Measurements from ENCODE around the gene INTS1.

INTS1 gene

GRCh38 chr7:1473864-1474512, 30.2 kb downstream of the INTS1 start:
- TF ChIP-seq ZBTB7A (IDR thresholded peaks at IDR 0.05; ENCODE audit: low read depth) (no peak), TEAD4 (IDR thresholded peaks at IDR 0.05) (no peak), RAD21 (IDR thresholded peaks at IDR 0.05; ENCODE audit: low read depth) (peak; percentile 85), CREB1 (IDR thresholded peaks at IDR 0.05; ENCODE audit: low read depth) (no peak), TAF1 (IDR thresholded peaks at IDR 0.05; ENCODE audit: low read depth) (no peak), EP300 (IDR thresholded peaks at IDR 0.05; ENCODE audit: borderline replicate concordance) (no peak), TCF12 (IDR thresholded peaks at IDR 0.05; ENCODE audit: low read depth) (peak; percentile 68; the same call in 1 of the 2 replicates), NFIC (IDR thresholded peaks at IDR 0.05) (no peak), EGR1 (IDR thresholded peaks at IDR 0.05) (0 out of 2 replicates have a peak, but pooled peaks have one; percentile 9), CEBPB (IDR thresholded peaks at IDR 0.05) (no peak), FOXM1 (IDR thresholded peaks at IDR 0.05; ENCODE audit: borderline replicate concordance, low read depth) (no peak), USF1 (IDR thresholded peaks at IDR 0.05) (peak; percentile 89), YY1 (IDR thresholded peaks at IDR 0.05; ENCODE audit: low read depth) (no peak)
- TF ChIP-seq, protein P1, sequence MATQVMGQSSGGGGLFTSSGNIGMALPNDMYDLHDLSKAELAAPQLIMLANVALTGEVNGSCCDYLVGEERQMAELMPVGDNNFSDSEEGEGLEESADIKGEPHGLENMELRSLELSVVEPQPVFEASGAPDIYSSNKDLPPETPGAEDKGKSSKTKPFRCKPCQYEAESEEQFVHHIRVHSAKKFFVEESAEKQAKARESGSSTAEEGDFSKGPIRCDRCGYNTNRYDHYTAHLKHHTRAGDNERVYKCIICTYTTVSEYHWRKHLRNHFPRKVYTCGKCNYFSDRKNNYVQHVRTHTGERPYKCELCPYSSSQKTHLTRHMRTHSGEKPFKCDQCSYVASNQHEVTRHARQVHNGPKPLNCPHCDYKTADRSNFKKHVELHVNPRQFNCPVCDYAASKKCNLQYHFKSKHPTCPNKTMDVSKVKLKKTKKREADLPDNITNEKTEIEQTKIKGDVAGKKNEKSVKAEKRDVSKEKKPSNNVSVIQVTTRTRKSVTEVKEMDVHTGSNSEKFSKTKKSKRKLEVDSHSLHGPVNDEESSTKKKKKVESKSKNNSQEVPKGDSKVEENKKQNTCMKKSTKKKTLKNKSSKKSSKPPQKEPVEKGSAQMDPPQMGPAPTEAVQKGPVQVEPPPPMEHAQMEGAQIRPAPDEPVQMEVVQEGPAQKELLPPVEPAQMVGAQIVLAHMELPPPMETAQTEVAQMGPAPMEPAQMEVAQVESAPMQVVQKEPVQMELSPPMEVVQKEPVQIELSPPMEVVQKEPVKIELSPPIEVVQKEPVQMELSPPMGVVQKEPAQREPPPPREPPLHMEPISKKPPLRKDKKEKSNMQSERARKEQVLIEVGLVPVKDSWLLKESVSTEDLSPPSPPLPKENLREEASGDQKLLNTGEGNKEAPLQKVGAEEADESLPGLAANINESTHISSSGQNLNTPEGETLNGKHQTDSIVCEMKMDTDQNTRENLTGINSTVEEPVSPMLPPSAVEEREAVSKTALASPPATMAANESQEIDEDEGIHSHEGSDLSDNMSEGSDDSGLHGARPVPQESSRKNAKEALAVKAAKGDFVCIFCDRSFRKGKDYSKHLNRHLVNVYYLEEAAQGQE (IDR thresholded peaks at IDR 0.05; ENCODE audit: low read depth), result no peak
- TF ChIP-seq, protein P2, sequence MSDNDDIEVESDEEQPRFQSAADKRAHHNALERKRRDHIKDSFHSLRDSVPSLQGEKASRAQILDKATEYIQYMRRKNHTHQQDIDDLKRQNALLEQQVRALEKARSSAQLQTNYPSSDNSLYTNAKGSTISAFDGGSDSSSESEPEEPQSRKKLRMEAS (IDR thresholded peaks at IDR 0.05), result peak; percentile 99

- no peak for TF ChIP-seq FOXM1 (IDR thresholded peaks at IDR 0.05; ENCODE audit: borderline replicate concordance, low read depth)
- TF ChIP-seq, protein P2 (IDR thresholded peaks at IDR 0.05), result no peak
- TF ChIP-seq NFIC (IDR thresholded peaks at IDR 0.05), result no peak
- no peak for TF ChIP-seq EGR1 (IDR thresholded peaks at IDR 0.05)
- TF ChIP-seq EP300 (IDR thresholded peaks at IDR 0.05; ENCODE audit: borderline replicate concordance), result no peak
These were observed 33.3 kb downstream of the INTS1 start for GRCh38 chr7:1470901-1471300.

- no peak for TF ChIP-seq EGR1 (IDR thresholded peaks at IDR 0.05)
- TF ChIP-seq YY1 (IDR thresholded peaks at IDR 0.05; ENCODE audit: low read depth), result no peak
- TF ChIP-seq TEAD4 (IDR thresholded peaks at IDR 0.05), result no peak
- no peak for TF ChIP-seq CEBPB (IDR thresholded peaks at IDR 0.05)
- no peak for TF ChIP-seq ZBTB7A (IDR thresholded peaks at IDR 0.05; ENCODE audit: low read depth)
- TF ChIP-seq USF1 (IDR thresholded peaks at IDR 0.05), result no peak
- no peak for TF ChIP-seq CREB1 (IDR thresholded peaks at IDR 0.05; ENCODE audit: low read depth)
These were observed 35.4 kb downstream of the INTS1 start for GRCh38 chr7:1468643-1469298.

GRCh38 chr7:1468203-1468602, 36.0 kb downstream of the INTS1 start:
- TF ChIP-seq TEAD4 (IDR thresholded peaks at IDR 0.05), result no peak
- no peak for TF ChIP-seq TAF1 (IDR thresholded peaks at IDR 0.05; ENCODE audit: low read depth)
- no peak for TF ChIP-seq FOXM1 (IDR thresholded peaks at IDR 0.05; ENCODE audit: borderline replicate concordance, low read depth)
- TF ChIP-seq, protein P1 (IDR thresholded peaks at IDR 0.05; ENCODE audit: low read depth), result no peak
- no peak for TF ChIP-seq CEBPB (IDR thresholded peaks at IDR 0.05)
- TF ChIP-seq EP300 (IDR thresholded peaks at IDR 0.05; ENCODE audit: borderline replicate concordance), result no peak
- TF ChIP-seq CREB1 (IDR thresholded peaks at IDR 0.05; ENCODE audit: low read depth), result no peak
- TF ChIP-seq NFIC (IDR thresholded peaks at IDR 0.05), result no peak
- no peak for TF ChIP-seq RAD21 (IDR thresholded peaks at IDR 0.05; ENCODE audit: low read depth)
- no peak for TF ChIP-seq YY1 (IDR thresholded peaks at IDR 0.05; ENCODE audit: low read depth)
- no peak for TF ChIP-seq USF1 (IDR thresholded peaks at IDR 0.05)
- TF ChIP-seq TCF12 (IDR thresholded peaks at IDR 0.05; ENCODE audit: low read depth), result no peak
- TF ChIP-seq ZBTB7A (IDR thresholded peaks at IDR 0.05; ENCODE audit: low read depth), result no peak
- no peak for TF ChIP-seq EGR1 (IDR thresholded peaks at IDR 0.05)
- TF ChIP-seq, protein P2 (IDR thresholded peaks at IDR 0.05), result no peak
